Dermis microvascular lymphatic vessel endothelial cell (primary cell): ENCODE data around the gene TEC. TPM values are rescaled to one million over a fixed set of nuclear protein-coding genes. Genes with fewer than 3 reads are reported as not detected.
"Not testable (repeated sequence)": the region's sequence is repeated elsewhere in the genome, so short reads cannot be mapped to it uniquely, and the experiment has no call there.

ENCODE experiments used
- DNase-seq, 2 donors: peaks; one replicate each; pipeline versions ENCODE4 v3.0.0 to v3.0.0-alpha.2; 2010; ENCODE audit warnings: low read depth in 2 of 2
- total RNA-seq: library from RNA; depleted of rRNA; stranded (reverse); fragments of >200 nt; gene quantifications from 2 replicates; pipeline ENCODE4 v1.2.1, GENCODE V29; 2014

TEC gene
- total RNA-seq, 1 donor from 2014 or later = 0.51 TPM

GRCh38 chr4:48242511-48243195 is 27.0 kb downstream of the TEC start:
- DNase-seq = no peak

DNA sequence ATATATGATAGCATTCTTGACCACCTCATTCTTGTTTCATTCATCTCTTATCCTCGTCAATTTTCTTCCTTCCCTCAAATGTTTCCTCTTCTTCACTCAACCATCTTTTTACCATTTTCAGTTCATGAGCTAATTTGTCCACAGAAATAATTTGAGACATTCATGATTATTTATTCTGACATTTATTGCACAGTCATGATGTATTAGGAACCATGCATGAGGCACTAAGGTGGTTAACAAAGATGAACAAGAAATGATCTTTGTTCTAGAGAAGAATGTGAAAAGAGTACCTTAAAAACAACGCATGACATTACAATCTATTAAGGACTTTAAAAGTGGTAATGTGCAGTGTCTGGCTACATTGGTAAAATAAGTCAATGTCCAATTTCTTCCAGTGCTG is 27.9 kb downstream of the TEC start:
- no peak for DNase-seq

- DNase-seq = peak; percentile 53 to 69
Observed at GRCh38 chr4:48237996-48238645, 31.5 kb downstream of the TEC start.

GRCh38 chr4:48235050-48235449 is 34.6 kb downstream of the TEC start:
- no peak for DNase-seq

DNA sequence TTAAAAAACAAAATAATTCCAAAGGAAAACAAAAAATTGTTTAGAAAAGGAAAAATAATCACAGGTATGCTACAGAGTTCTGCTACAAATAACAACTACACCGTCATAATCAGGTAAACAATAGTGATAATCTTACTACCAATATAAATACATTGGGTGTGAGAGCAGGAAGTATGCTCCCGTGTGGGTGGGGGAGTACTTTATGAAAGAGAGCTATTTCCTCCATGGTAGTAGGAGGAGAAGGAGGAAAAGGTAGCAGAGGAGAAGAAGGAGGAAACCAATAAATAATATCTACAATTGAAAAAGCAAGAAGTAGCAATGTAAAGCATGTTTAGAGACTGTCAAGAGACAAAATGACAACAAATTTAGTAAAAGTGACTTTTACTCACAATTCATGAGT is 35.1 kb downstream of the TEC start:
- no peak for DNase-seq

DNA sequence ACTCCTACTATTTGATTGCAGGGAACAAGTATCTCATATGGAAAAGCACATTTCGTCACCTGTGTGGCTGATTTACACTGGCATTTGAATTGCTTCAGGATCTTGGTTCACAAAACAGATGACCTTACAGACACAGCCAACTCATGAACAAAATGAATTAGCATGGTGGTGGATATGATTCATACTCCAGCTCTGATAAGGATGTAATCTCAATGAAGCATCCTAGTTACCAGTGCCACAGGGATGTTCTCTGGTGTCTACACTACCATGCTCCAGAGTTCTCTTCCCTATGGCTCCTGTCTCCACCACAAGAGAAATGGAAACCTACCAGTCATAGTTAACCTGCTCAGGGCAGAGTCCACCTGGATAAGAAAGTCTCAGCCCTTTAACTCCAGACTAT is 40.7 kb downstream of the TEC start:
- peak in 1 of 2 donors; percentile 10 for DNase-seq

DNA sequence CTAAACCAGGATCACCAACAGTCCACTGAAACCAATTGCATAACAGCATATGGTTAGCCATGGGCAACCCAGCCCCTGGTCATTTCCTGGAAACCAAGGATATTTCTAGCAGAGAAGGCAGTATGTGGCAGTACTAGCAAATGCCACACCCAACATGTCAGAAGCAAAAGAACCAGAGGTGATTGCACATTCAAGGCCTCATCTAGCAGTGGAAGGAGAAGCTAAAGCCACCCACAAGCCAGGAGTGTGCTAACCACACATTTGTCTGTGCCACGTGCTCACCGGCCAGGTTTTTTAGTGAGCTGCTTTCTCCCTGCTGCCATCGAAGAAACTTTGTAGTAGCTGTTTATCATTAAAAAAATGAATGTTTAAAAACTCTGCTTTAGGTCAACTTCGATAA is 42.0 kb downstream of the TEC start:
- no peak for DNase-seq

- no peak for DNase-seq
Observed at GRCh38 chr4:48226199-48226598, 43.4 kb downstream of the TEC start.

GRCh38 chr4:48225368-48226141 is 44.1 kb downstream of the TEC start:
- DNase-seq = no peak

DNA sequence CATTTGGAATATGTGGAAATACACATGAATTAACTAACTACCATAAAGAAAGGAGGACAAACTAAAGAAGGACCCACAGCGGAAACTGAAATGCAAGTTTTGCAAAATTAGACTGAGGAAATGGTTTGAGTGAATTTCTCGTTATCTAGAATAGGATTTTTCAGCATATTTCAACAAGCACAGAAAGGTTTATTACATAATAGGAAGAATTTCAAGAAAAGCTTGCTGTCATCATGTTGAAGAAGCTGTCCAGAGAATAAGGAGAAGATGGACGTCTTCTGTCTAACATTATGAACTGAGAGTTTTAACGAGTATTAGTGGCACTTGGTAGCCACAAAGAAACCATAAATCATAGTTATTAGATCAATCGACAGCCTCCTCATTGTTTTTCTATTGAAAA is 45.0 kb downstream of the TEC start:
- DNase-seq = no peak

DNA sequence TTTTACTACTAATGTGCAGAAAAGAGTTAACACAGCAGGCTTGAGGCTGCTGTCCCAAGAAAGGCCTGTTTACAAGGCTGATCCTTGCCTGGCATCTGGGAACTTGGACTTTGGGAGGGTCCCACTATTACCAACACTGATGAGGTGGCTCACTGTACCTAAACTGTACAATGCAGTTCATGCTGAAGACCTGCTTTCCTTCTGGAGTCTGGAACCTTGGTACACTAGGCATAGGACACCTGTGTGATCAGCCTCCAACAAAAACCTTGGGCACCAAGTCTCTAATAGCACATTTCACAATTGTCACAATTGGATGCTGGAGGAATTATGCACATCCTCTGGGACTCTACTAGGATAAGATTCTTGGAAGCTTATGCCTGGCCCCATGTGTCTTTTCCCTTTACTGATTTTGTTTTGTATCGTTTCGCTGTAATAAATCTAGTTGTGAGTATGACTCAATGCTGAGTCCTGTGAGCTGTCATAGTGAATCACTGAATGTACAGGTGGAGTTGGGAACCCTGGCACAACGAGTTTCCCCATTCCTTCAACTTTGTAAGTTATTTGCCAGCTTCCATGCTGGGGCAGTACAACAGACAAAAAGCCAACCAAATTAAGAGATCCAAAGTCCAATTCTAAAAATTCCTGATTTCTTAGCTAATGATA is 45.9 kb downstream of the TEC start:
- no peak for DNase-seq

GRCh38 chr4:48222491-48222890 is 47.1 kb downstream of the TEC start:
- no peak for DNase-seq

- not testable (repeated sequence) for DNase-seq
Observed at GRCh38 chr4:48219430-48219829, 50.2 kb downstream of the TEC start.

DNA sequence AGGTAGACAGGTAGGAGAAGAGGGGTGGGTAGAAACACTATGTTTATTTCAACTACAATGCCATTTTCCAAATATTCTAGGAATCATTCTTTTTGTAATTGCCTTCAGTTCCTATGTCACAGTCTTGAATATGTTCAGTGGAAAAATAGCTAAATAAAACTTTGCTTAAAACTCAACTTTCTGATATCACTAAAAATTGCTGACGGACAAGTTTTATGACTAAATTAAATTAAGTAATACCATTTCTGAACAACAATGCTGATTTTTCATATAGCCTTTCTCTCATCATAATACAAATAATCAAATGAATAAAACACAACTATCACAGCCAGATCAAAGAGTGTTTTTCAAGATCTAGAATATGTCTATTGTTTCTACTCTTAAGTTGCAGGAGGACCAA is 53.1 kb downstream of the TEC start:
- no peak for DNase-seq

GRCh38 chr4:48215977-48216376 is 53.7 kb downstream of the TEC start:
- no peak for DNase-seq

DNA sequence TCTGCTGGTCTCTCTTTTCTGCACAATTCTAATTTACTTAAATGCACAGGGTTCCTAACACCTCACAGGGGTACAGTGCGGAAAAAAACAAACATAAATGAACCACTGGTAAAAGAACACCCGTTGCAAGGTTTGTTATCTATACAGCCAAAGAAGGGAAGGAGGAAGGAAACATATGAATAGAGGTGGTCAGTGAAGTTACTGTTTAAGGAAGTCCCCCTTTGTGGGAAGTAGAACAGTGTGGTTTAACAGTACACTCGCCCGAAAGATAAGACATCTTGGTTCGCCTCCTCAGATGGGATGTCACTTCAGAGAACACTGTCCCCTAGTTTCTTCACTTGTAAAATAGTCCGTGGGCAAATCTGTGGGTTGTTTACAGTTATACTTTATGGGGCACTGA is 57.5 kb downstream of the TEC start:
- DNase-seq = no peak

- no peak for DNase-seq
Observed at GRCh38 chr4:48210966-48211328, 58.7 kb downstream of the TEC start.

- DNase-seq = no peak
Observed at GRCh38 chr4:48205626-48206025, 64.0 kb downstream of the TEC start.

- DNase-seq = no peak
Observed at GRCh38 chr4:48205107-48205506, 64.5 kb downstream of the TEC start.

DNA sequence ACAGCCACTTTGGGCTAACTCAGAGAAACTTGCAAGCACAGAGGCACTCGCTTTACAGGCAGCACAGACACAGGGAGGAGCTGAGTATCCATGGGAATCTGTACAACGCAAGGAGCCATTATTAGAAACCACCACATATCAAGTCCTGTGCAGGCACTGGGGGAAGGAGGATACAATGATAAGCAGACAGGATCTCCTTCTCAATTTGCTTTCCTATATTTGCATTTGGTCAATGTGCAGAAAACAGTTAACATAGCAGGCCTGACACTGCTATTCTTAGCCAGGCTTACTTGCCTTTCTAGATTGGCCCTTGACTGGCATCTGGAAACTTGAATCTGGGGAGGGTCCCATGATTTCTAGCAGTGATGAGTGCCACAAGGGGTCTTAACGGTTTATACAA is 65.8 kb downstream of the TEC start:
- no peak for DNase-seq

DNA sequence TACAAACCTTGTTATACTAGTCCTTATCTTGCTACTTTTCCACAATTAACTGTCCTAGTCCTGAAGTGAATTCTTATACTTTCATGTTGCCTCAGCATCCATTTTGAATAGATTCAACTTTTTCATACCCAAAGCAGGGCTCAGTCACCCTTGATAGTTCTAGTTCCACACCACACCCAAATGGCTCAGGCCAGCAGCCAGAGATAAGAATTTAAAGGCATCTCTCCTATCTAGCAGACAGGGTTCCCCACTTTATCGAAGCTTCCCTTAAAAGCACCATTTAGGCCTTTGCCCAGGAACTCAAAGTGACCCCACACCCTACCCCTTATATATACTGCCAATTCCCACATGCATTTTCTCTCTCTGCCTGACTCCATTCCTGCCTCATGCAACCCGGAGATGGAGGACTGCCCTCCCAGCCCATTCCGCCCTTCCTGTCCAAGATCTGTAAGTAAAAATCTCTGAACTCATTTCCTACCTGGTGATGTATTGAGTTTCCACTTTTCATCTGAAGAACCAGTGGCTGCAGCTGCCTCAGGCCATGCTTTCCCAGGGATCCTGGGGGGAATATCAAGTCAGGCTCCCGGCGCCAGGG is 71.9 kb downstream of the TEC start:
- no peak for DNase-seq
